Adrenal gland (tissue), 5 donors: ENCODE data around the gene FBN3.

ENCODE experiments used
- POLR2A ChIP-seq, 2 donors: fragments of 450-650 bp; IDR thresholded peaks; one replicate each; pipeline ENCODE4 v1.6.1; 2017; ENCODE audit warnings: antibody characterized with exemption in 2 of 2, mild to moderate bottlenecking in 2 of 2, moderate library complexity in 1 of 2
- TF ChIP-seq, protein P1 (sequence below), 6 experiments: fragments of 450-650 bp in 4 of 6; fragments of 200-600 bp in 2 of 6; sonication (generic) in 1 of 6; IDR thresholded peaks; 1 replicate in 5 of 6; 2 replicates in 1 of 6; pipeline versions ENCODE4 v1.5.1 to v1.8.0; 2016 to 2021; ENCODE audit warnings: antibody characterized with exemption in 6 of 6, mild to moderate bottlenecking in 2 of 6, moderate library complexity in 1 of 6
- donor health status: DM: no; HTN: no; CAD: no.

DNA sequence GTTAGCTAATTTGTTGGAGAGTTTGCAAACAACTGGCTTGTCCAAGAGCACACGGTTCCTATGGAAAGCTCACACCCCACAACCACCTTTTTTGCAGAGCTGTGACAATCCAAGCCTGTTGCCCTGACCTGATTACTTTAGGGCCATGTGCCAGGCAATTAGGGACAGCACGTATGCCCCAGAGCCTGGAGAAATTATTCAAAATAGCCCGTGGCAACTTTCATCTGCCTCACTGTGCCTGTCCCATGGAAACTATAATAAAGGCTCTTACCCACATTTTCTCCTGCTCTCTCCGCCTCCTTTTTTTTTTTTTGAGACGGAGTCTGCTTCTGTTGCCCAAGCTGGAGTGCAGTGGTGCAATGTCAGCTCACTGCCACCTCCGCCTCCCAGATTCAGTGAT lies 18.6 kb upstream of the FBN3 start:
- TF ChIP-seq, protein P1, sequence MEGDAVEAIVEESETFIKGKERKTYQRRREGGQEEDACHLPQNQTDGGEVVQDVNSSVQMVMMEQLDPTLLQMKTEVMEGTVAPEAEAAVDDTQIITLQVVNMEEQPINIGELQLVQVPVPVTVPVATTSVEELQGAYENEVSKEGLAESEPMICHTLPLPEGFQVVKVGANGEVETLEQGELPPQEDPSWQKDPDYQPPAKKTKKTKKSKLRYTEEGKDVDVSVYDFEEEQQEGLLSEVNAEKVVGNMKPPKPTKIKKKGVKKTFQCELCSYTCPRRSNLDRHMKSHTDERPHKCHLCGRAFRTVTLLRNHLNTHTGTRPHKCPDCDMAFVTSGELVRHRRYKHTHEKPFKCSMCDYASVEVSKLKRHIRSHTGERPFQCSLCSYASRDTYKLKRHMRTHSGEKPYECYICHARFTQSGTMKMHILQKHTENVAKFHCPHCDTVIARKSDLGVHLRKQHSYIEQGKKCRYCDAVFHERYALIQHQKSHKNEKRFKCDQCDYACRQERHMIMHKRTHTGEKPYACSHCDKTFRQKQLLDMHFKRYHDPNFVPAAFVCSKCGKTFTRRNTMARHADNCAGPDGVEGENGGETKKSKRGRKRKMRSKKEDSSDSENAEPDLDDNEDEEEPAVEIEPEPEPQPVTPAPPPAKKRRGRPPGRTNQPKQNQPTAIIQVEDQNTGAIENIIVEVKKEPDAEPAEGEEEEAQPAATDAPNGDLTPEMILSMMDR (IDR thresholded peaks at IDR 0.05), result no peak
- no peak for TF ChIP-seq POLR2A (IDR thresholded peaks at IDR 0.05)
